ENCODE results near the gene NPIPB6.

NPIPB6 gene

DNA sequence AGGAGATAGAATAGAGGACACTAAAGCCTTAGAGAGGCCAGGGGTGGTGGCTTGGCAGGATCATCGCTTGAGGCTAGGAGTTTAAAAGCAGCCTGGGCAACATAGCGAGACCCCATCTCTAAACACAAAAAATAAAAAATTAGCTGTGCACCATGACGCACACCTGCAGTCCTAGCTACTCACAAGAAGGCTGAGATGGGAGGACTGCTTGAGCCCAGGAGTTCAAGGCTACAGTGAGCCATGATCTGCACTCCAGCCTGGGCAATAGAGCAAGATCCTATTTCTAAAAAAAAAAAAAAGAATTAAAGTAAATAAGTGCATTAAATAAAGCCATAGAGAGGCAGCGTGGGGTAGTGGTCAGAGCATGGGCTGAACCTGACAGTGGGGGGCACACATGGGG lies 51.9 kb downstream of the NPIPB6 start:
- no peak overlapping the region for H3K4me3 ChIP-seq (ENCODE audit: low read length)
- no peak for TF ChIP-seq ZNF274 (IDR thresholded peaks at IDR 0.05; ENCODE audit: low read depth, low read length)

DNA sequence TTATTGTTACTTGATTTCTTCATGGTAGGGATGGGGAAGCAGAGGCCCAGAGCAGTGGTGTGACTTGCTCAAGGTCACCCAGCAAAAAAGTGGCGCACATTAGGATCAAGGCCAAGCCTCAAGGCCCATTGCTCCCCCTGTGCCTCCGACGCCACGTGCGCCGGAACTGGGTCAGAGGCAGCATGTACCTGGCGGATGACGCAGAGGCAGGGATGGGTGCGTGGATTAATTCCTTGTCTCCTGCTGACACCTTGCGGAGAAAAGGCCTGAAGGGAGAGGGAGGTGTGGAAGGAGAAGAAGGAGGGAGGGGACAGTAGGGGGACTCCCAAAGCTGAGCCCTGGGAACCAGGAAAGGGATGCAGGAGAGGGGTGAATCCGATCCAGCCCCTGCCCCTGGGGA lies 52.5 kb downstream of the NPIPB6 start:
- TF ChIP-seq ZNF274 (IDR thresholded peaks at IDR 0.05; ENCODE audit: low read depth, low read length) = no peak
- H3K4me3 ChIP-seq (ENCODE audit: low read length) = no peak overlapping the region

DNA sequence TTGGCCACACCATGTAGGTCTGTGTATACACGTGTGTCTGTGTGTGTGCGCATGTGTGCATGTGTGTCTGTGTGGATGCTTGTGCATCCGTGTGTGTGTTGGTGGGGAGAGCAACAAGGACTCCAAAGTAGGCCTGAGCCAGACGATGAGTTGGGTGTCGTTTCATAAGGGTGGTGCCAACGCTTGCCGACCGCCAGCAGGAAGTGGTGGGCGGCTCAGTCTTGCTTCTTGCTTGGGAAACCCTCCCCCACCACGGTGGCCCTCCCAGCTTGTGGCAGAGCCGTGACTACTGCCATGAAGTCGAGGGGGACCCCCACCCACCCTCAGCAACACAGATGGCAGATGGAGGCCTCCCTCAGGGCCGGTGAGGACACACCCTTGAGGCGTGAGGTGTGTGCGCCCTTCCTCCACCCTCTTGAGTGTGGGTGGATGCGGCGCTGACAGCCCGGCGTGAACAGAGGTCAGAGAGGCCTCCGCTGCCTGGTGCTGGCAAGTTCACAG lies 53.4 kb downstream of the NPIPB6 start:
- H3K4me3 ChIP-seq (ENCODE audit: low read length) = no peak overlapping the region
- TF ChIP-seq ZNF274 (IDR thresholded peaks at IDR 0.05; ENCODE audit: low read depth, low read length) = no peak

DNA sequence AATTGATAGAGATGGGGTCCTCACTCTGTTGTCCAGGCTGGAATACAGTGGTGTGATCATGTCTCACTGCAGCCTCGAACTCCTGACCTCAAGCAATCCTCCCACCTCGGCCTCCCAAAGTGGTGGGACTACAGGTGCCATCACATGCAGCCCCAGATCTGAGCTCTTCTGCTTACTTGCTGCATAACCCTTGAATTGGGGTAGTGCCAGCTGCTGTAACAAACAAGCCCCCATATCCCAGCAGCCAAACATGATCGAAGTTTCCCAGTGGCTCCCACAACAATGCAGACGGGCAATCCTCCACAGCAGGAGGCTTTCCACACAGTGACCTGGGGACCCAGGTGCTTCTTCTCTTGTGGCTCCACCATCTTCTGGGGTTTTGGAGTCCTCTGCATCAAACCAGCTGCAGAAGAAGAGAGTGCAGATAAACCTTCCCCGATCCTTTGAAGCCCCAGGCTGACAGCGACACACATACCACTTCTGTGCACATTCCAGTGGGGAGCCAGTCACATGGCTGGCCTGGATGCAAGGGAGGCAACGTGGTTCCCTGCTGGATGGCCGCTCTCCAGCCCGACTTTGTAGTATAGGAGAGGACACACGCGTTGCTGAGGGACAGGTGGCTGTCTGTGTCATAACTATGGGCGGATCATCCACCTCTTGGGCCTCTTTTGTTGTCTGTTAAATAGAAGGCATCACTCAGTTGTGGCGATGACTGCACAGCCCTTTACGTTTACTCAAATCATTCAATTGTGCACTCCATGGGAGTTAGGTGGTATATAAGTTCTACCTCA lies 54.3 kb downstream of the NPIPB6 start:
- no peak for TF ChIP-seq ZNF274 (IDR thresholded peaks at IDR 0.05; ENCODE audit: low read depth, low read length)
- no peak overlapping the region for H3K4me3 ChIP-seq (ENCODE audit: low read length)

DNA sequence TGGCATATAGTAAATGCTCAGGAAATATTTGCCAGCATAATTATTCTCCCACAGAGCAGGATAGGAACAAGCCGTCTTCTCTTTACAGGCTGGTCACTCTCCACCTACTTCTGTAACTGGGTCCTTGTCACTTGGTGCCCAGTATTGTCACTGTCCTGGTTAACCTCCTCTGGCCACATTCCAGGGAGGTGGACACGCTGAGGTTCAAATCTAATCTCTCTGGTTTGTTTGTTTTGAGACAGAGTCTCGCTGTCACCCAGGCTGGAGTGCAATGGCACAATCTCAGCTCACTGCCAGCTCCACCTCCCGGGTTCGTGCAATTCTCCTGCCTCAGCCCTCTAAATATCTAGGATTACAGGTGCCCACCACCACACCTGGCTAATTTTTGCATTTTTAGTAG lies 55.4 kb downstream of the NPIPB6 start:
- no peak for TF ChIP-seq ZNF274 (IDR thresholded peaks at IDR 0.05; ENCODE audit: low read depth, low read length)
- H3K4me3 ChIP-seq (ENCODE audit: low read length) = no peak overlapping the region

DNA sequence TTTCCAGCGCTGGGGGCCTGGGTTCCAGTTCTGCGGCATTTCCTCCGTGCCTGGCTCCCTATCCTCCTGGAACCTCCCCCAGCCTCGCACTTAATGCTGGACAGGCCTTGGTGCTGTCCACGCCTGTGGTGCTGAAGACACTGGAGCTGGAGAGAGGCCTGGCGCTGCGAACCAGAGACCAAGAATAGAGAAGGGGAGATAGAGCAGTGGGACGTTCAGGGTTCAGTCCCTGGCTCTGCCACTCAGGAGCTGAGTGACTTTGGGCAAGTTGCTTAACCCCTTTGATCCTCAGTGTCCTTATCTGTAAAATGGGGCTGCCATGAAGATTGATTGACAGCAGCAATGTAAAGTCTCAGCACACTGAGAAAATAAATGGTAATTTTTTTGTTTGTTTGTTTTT lies 59.1 kb downstream of the NPIPB6 start:
- H3K4me3 ChIP-seq (ENCODE audit: low read length) = no peak overlapping the region
- no peak for TF ChIP-seq ZNF274 (IDR thresholded peaks at IDR 0.05; ENCODE audit: low read depth, low read length)

DNA sequence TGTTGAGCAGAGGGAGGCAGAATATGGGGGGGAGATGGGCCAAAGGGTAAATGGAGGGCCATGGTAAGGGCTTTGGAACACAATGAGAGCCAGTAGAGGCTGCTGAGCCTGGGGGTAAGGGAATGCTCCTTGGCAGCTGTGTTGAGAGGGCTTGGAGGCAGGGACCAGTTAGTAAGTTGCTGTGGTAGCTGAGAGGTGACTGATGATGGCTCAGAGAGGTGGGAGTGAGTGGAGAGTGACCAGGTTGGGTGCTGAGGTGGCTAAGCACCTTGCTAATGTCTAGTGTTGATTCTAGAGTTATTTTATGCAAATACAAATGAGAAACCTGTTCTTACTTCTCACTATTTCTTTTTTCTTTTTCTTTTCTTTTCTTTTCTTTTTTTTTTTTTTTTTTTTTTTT lies 60.2 kb downstream of the NPIPB6 start:
- no peak for TF ChIP-seq ZNF274 (IDR thresholded peaks at IDR 0.05; ENCODE audit: low read depth, low read length)
- no peak overlapping the region for H3K4me3 ChIP-seq (ENCODE audit: low read length)

DNA sequence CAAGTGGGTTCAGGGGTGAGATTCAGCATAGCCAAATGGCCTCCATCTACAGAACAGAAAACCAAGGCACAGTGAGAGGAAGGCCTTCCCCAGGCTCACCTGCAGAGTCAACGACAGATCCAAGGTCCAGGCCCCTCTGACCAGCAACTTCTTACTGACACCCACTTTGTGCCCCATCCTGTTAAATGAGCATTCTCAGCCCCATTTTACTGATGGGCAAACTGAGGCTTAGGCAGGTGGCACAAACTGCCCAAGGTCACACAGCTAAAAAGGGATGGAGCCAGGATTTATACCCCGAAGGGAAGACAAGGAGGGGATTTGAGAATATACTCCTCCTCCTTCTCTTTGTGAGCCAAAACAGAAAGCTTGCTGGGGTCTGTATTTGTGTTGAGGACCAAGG lies 61.7 kb downstream of the NPIPB6 start:
- no peak for TF ChIP-seq ZNF274 (IDR thresholded peaks at IDR 0.05; ENCODE audit: low read depth, low read length)
- no peak overlapping the region for H3K4me3 ChIP-seq (ENCODE audit: low read length)

DNA sequence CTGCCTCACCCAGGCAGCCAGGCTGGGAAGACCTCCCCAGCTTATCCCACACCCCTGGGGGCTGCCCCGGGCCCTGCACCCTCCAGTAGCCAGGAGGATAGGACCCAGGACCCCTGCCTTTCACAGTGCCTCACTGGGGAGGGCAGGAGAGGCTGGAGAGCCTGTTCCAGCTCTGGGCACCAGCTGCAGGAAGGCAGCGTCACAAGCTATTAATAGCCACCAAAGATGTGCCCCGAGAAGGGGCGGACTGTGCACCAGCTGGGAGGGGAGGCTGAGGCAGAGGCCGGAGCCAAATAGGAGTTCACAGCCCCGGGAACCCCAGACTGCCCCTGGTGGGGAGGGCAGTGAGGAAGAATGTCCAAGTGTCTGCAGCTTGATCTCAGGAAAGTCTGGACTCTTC lies 62.2 kb downstream of the NPIPB6 start:
- no peak for TF ChIP-seq ZNF274 (IDR thresholded peaks at IDR 0.05; ENCODE audit: low read depth, low read length)
- H3K4me3 ChIP-seq (ENCODE audit: low read length) = no peak overlapping the region

DNA sequence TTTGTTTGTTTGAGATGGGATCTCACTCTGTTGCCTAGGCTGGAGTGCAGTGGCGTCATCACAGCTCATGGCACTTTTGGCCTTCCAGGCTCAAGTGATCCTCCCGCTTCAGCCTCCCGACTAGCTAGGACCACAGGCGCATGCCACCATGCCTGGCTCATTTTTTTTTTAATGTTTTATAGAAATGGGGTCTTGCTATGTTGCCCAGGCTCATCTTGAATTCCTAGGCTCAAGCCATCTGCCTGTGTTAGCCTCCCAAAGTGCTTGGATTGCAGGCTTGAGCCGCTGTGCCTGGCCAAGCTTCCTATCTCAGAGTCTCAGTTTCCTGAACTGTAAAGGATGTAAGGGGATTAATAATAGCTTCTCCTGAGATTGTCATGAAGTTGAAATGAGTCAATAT lies 63.0 kb downstream of the NPIPB6 start:
- no peak overlapping the region for H3K4me3 ChIP-seq (ENCODE audit: low read length)
- no peak for TF ChIP-seq ZNF274 (IDR thresholded peaks at IDR 0.05; ENCODE audit: low read depth, low read length)

DNA sequence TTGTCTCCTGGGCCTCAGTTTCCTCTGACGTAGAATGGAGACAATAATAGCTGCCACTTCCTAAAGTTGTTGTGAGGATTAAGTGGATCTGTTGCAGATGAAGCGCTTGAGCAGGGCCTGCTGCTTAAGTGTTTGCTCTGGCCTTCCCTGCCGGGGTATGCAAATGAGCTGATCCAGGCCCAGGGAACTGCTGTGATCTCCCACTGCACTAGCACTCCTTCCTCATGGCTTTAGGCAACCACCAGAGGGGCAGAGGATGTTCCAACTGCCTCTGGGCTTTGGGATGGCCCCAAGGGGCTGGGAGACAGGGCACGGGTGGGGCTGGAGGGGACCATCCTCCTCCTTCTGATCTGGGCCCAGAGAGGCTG lies 64.8 kb downstream of the NPIPB6 start:
- TF ChIP-seq ZNF274 (IDR thresholded peaks at IDR 0.05; ENCODE audit: low read depth, low read length) = no peak
- no peak overlapping the region for H3K4me3 ChIP-seq (ENCODE audit: low read length)

DNA sequence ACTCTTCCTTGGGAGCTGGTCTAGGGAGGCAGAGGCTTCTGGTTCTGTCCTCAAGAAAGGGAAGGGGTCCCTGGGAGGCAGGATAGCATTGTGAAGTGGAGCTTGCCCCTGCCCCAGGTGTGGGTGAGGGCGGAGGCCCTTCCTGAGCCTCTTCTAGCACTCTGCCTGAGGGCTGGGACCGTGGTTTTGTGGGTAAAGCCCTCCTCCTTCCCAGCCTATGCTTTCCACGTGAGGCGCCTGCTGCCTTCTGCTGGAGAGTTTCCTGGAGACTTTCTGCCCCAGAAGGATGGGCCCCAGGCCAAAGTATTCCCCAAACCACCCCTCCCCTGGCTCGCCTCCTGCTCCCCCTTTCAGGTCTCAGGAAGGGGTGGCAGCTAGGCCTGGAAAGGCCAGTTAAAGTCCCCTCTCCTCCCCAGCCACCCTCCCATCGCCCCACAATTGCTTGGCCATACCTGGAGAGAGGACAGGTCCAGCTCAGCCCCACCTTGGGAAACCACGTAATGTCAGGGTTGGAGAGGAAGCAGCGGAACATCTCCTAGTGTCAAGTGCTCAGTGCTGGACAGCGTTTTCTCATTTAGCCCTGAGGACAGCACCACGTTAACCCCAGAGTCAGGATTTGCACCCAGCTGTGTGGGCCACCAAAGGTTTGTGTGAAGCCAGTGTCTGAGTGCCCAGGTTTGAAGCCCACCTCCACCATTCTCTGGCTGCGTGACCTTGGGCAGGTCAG lies 65.4 kb downstream of the NPIPB6 start:
- no peak overlapping the region for H3K4me3 ChIP-seq (ENCODE audit: low read length)
- no peak for TF ChIP-seq ZNF274 (IDR thresholded peaks at IDR 0.05; ENCODE audit: low read depth, low read length)

DNA sequence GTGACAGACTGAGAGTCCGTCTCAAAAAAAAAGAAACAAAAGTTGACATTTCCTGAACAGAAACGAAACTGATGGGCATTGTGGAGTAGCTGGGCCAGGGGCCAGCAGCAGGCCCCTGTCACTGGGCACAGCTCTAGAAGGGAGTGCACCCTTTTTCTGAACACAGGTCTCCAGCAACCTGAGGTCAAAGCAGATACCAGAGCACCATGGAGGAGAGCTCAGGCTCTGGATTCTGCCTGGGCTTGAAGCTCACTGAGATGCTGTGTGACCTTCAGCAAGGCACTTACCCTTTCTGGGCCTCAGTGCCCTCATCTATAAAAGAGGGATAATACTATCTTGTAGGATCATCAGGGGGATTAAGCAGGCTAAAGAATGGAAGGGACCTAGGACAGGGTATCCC lies 66.0 kb downstream of the NPIPB6 start:
- no peak for TF ChIP-seq ZNF274 (IDR thresholded peaks at IDR 0.05; ENCODE audit: low read depth, low read length)
- no peak overlapping the region for H3K4me3 ChIP-seq (ENCODE audit: low read length)

DNA sequence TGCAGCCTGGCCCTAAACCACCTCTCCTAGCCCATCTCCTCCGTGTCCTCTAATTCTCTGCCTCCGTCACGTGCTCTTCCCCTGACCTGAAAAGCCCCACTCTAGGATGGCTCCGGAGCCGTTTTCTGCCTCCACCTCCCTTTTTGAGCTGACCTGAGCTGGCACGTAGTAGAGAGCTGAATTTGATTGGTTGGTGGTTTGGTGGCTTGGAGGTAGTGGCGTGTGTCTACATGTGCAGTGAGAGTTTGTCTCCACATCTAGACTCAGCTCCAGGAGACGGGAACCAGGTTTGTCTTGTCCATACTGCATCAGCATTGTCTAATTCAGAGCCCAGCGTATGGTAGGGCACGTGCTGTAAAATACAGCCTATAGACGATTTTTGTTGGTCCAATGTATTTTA lies 68.0 kb downstream of the NPIPB6 start:
- H3K4me3 ChIP-seq (ENCODE audit: low read length) = no peak overlapping the region

DNA sequence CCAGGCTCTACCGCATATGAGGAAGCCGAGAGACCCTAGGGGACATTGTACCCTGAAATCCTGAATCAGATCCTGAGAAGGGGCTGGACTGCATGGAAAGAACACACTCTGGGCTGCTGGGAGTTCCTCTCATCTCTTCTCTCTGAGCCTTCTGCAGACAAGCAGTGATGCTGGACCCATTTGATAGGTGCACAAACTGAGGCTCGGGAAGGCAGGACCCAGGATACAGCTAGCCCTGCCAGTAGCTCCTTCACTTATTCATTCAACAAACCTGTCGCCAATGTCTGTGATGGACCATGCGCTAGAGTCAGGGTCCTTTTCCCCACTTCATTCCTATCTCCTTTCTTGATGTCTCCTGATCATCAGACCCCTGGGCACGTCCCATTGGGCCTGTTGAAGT lies 69.1 kb downstream of the NPIPB6 start:
- H3K4me3 ChIP-seq (ENCODE audit: low read length) = no peak overlapping the region
- TF ChIP-seq ZNF274 (IDR thresholded peaks at IDR 0.05; ENCODE audit: low read depth, low read length) = no peak

More for the DNA sequence above, 68.0 kb downstream of the NPIPB6 start:
- TF ChIP-seq ZNF274 (IDR thresholded peaks at IDR 0.05; ENCODE audit: low read depth, low read length) = no peak
